Body of pancreas (tissue), 4 donors: Measurements from ENCODE around the gene SARM1.

Source experiments
- CTCF ChIP-seq, 7 experiments: fragments of 450-650 bp in 4 of 7; fragments of 200-600 bp in 3 of 7; sonication (generic) in 3 of 7; IDR thresholded peaks; one replicate each; pipeline ENCODE4 v1.5.1; 2016 to 2019; ENCODE audit warnings: antibody characterized with exemption in 7 of 7
- POLR2A ChIP-seq, 3 donors: fragments of 450-650 bp; IDR thresholded peaks; one replicate each; pipeline ENCODE4 v1.6.1; 2016; ENCODE audit warnings: antibody characterized with exemption in 3 of 3, mild to moderate bottlenecking in 2 of 3

DNA sequence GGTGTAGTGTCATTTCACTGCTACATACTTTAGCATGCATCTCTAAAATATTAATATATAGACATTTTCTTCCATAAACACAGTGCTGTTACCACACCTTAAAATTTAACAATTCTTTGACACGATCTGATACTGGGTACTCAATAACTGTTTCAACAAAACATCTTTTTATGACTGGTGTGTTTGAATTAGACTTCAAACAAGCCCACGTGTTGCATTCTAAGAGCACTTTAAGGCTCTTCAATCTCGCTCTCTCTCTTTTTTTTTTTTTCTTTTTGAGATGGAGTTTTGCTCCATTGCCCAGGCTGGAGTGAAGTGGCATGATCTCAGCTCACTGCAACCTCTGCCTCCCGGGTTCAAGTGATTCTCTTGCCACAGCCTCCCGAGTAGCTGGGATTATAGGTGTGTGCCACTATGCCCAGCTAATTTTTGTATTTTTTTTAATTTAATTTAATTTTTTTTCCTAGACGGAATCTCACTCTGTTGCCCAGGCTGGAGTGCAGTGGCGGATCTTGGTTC, 50.4 kb downstream of the SARM1 start:
- TF ChIP-seq POLR2A (IDR thresholded peaks at IDR 0.05) = no peak
- TF ChIP-seq CTCF (IDR thresholded peaks at IDR 0.05) = no peak
